ENCODE data around the gene ERVH48-1. TPM values are rescaled to one million over a fixed set of nuclear protein-coding genes. Genes with fewer than 3 reads are reported as not detected.

Gene ERVH48-1
- polyA plus RNA-seq, 2 of the 4 experiments (the other 2 are of a cell fraction), result not detected

DNA sequence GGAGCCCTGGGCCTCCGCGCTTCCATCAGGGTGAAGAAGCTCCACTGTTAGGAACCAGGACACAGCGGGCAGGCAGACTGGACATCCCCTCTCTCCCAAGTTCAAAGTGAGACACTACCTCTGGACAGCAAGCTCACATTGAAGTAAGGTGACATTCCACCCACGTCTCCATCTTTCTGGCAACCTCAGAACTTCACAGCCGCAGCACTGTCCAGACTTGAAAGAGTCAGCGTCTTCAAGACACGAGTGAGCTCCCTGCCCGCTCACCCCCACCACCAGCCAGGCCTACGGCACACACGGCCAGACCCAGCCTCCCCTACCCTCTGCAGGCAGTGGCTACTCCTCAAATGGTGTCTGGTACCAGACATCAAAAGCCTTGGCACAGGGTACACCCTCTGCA is 57.2 kb downstream of the ERVH48-1 start (continued):
- no peak for TF ChIP-seq TP53 (CRISPR knock-in tag; IDR thresholded peaks at IDR 0.05)
- no peak for TF ChIP-seq FOSL2 (IDR thresholded peaks at IDR 0.05)
- TF ChIP-seq FOSL2 (CRISPR knock-in tag; IDR thresholded peaks at IDR 0.05), result no peak
- no peak for TF ChIP-seq EHF (CRISPR knock-in tag; IDR thresholded peaks at IDR 0.05)
- no peak for TF ChIP-seq RARB (CRISPR knock-in tag; IDR thresholded peaks at IDR 0.05)

Small RNAs within 50 kb of the gene (small RNA-seq; reads per million reads assigned to genes)
- 0 reads per million in 6 experiments for gene MIR5692B

Other genes starting within 250 kb of the ERVH48-1 start
- gene WDR4, start 46.1 kb downstream of the ERVH48-1 start, polyA plus RNA-seq (2011; rRNA removed), result 23.8 and 25.2 TPM in 2 replicates
- 32.2 to 36.0 TPM (median 35.0 TPM) in 3 replicates for gene WDR4, start 46.1 kb downstream of the ERVH48-1 start, polyA plus RNA-seq (2017; fragmentation: RNase III; extraction: RNeasy Plus Mini Kit Qiagen cat#74134 plus additional on column Dnase treatment)
- gene NDUFV3, start 32.3 kb downstream of the ERVH48-1 start, polyA plus RNA-seq (2011; rRNA removed), result 14.8 and 17.1 TPM in 2 replicates
- 20.7 to 22.8 TPM (median 22.0 TPM) in 3 replicates for gene NDUFV3, start 32.3 kb downstream of the ERVH48-1 start, polyA plus RNA-seq (2017; fragmentation: RNase III; extraction: RNeasy Plus Mini Kit Qiagen cat#74134 plus additional on column Dnase treatment)
- 16.3 and 19.6 TPM in 2 replicates for gene PKNOX1, start 48.9 kb upstream of the ERVH48-1 start, polyA plus RNA-seq (2011; rRNA removed)
- 3.9 to 5.7 TPM (median 4.3 TPM) in 3 replicates for gene PKNOX1, start 48.9 kb upstream of the ERVH48-1 start, polyA plus RNA-seq (2017; fragmentation: RNase III; extraction: RNeasy Plus Mini Kit Qiagen cat#74134 plus additional on column Dnase treatment)
- gene CBS, start 150.2 kb upstream of the ERVH48-1 start, polyA plus RNA-seq (2011; rRNA removed), result 27.0 and 38.3 TPM in 2 replicates
- gene CBS, start 150.2 kb upstream of the ERVH48-1 start, polyA plus RNA-seq (2017; fragmentation: RNase III; extraction: RNeasy Plus Mini Kit Qiagen cat#74134 plus additional on column Dnase treatment), result 13.7 to 18.0 TPM (median 15.7 TPM) in 3 replicates
- 59.1 and 103 TPM in 2 replicates for gene U2AF1, start 181.9 kb upstream of the ERVH48-1 start, polyA plus RNA-seq (2011; rRNA removed)
- 87.5 to 99.8 TPM (median 98.7 TPM) in 3 replicates for gene U2AF1, start 181.9 kb upstream of the ERVH48-1 start, polyA plus RNA-seq (2017; fragmentation: RNase III; extraction: RNeasy Plus Mini Kit Qiagen cat#74134 plus additional on column Dnase treatment)
- not detected in 2 replicates for gene CRYAA, start 243.4 kb upstream of the ERVH48-1 start, polyA plus RNA-seq (2011; rRNA removed)
- gene CRYAA, start 243.4 kb upstream of the ERVH48-1 start, polyA plus RNA-seq (2017; fragmentation: RNase III; extraction: RNeasy Plus Mini Kit Qiagen cat#74134 plus additional on column Dnase treatment), result not detected in 3 replicates